HCT116 (cell line): ENCODE data around the gene STIM2. TPM values are rescaled to one million over a fixed set of nuclear protein-coding genes. Genes with fewer than 3 reads are reported as not detected.

Experiments
- ATAC-seq: fragments of 200-7000 bp; cut with Tn5 transposase; 2 replicates; pipeline ENCODE4 v1.9.1; 2020; ENCODE audit warnings: mild to moderate bottlenecking, moderate library complexity
- BruUV-seq: library from RNA; stranded (reverse); fragments of 400-500 nt; replicated peaks from 2 replicates; lab custom pipeline; 2021; lab: Mats Ljungman, UMichigan
- CTCF ChIA-PET: fragments of 300-600 bp; sonication (Branson Sonifier 250); formaldehyde crosslinking; loops from one replicate; lab custom pipeline; 2021; ENCODE audit warnings: antibody characterized with exemption; lab: Charles Lee
- POLR2A ChIA-PET: fragments of 300-600, 350-600 bp; sonication (Branson Sonifier 250); formaldehyde crosslinking; loops from one replicate; lab custom pipeline; 2021; ENCODE audit warnings: antibody characterized with exemption; lab: Charles Lee
- RAD21 ChIA-PET, 2 experiments: fragments of 300-600 bp; sonication (Branson Sonifier 250); formaldehyde crosslinking; loops; one replicate each; lab custom pipeline; 2023; ENCODE audit warnings: low total read pairs in 2 of 2; ENCODE audit not compliant: uncharacterized antibody in 2 of 2, unreplicated experiment in 2 of 2, low non-redundant PET in 1 of 2; lab: Charles Lee
- DNase-seq: peaks from one replicate; pipeline ENCODE4 v3.0.0-alpha.2; 2010; ENCODE audit warnings: low read depth, low spot score
- H2AFZ ChIP-seq: fragments of 200-600 bp; shearing (Covaris generic), sonication (generic); 2 replicates; pipeline ENCODE4 v1.6.1; 2017; ENCODE audit warnings: low read depth, mixed run types, mixed read lengths, antibody characterized with exemption, low read length; ENCODE audit not compliant: poor library complexity, severe bottlenecking
- H3K27ac ChIP-seq: 2 replicates; pipeline ENCODE4 v1.5.1; 2012; ENCODE audit warnings: low read depth, low read length
- H3K27me3 ChIP-seq: fragments of 200-600 bp; sonication (generic); 2 replicates; pipeline ENCODE4 v1.6.1; 2016; ENCODE audit warnings: mixed run types, low read length, mixed read lengths; ENCODE audit not compliant: insufficient read depth
- H3K36me3 ChIP-seq, 2 experiments: fragments of 200-500 bp in 1 of 2; fragments of 200-600 bp in 1 of 2; sonication (Bioruptor generic) in 1 of 2; sonication (generic) in 1 of 2; 2 replicates each; pipeline versions ENCODE4 v1.5.1 to v1.6.1; 2014 to 2016; ENCODE audit warnings: low read length in 2 of 2, inconsistent platforms in 1 of 2, mixed read lengths in 1 of 2, mixed run types in 1 of 2; ENCODE audit not compliant: insufficient read depth in 2 of 2, control insufficient read depth in 1 of 2
- H3K4me1 ChIP-seq, 2 experiments: fragments of 200-600 bp in 1 of 2; sonication (generic) in 1 of 2; 2 replicates each; pipeline versions ENCODE4 v1.5.1 to v1.6.1; 2012 to 2017; ENCODE audit warnings: low read length in 2 of 2, inconsistent platforms in 1 of 2, mild to moderate bottlenecking in 1 of 2, mixed read lengths in 1 of 2, mixed run types in 1 of 2, moderate library complexity in 1 of 2; ENCODE audit not compliant: insufficient read depth in 2 of 2, control insufficient read depth in 1 of 2
- H3K4me2 ChIP-seq: fragments of 200-600 bp; sonication (generic); 2 replicates; pipeline ENCODE4 v1.6.1; 2017; ENCODE audit warnings: mixed run types, low read length, mixed read lengths
- H3K4me3 ChIP-seq, 2 experiments: fragments of 200-600 bp in 1 of 2; sonication (generic) in 1 of 2; replicated peaks in 1 of 2; 2 replicates each; pipeline ENCODE4 v1.5.1; 2011 to 2016; ENCODE audit warnings: low read length in 2 of 2, control low read depth in 1 of 2, low read depth in 1 of 2, mild to moderate bottlenecking in 1 of 2, mixed read lengths in 1 of 2, mixed run types in 1 of 2
- H3K79me2 ChIP-seq: fragments of 200-600 bp; sonication (generic); 2 replicates; pipeline ENCODE4 v1.6.1; 2017; ENCODE audit warnings: mild to moderate bottlenecking, mixed run types, low read length, moderate library complexity, mixed read lengths; ENCODE audit not compliant: insufficient read depth
- H3K9ac ChIP-seq: fragments of 200-600 bp; sonication (generic); 2 replicates; pipeline ENCODE4 v1.6.1; 2016; ENCODE audit warnings: low read length, mixed read lengths
- H3K9me2 ChIP-seq: fragments of 200-600 bp; sonication (generic), shearing (Covaris generic); 2 replicates; pipeline ENCODE4 v1.6.1; 2017; ENCODE audit warnings: mixed run types, mild to moderate bottlenecking, moderate library complexity; ENCODE audit not compliant: insufficient read depth
- H3K9me3 ChIP-seq, 2 experiments: fragments of 200-500 bp in 1 of 2; fragments of 200-600 bp in 1 of 2; sonication (Bioruptor generic) in 1 of 2; sonication (generic) in 1 of 2; 2 replicates each; pipeline ENCODE4 v1.6.1; 2014 to 2017; ENCODE audit warnings: low read length in 2 of 2, mixed read lengths in 2 of 2, inconsistent platforms in 1 of 2, low read depth in 1 of 2, mild to moderate bottlenecking in 1 of 2, mixed run types in 1 of 2, moderate library complexity in 1 of 2; ENCODE audit not compliant: control insufficient read depth in 1 of 2, insufficient read depth in 1 of 2
- H4K20me1 ChIP-seq: fragments of 200-600 bp; sonication (generic), shearing (Covaris generic); 2 replicates; pipeline ENCODE4 v1.6.1; 2017; ENCODE audit warnings: mixed run types, mild to moderate bottlenecking, moderate library complexity; ENCODE audit not compliant: insufficient read depth
- EZH2 ChIP-seq: fragments of 200-600 bp; sonication (generic); IDR thresholded peaks from 2 replicates; pipeline ENCODE4 v1.6.1; 2017; ENCODE audit warnings: antibody characterized with exemption, mixed run types
- EZH2phosphoT487 ChIP-seq: fragments of 200-600 bp; IDR thresholded peaks from 2 replicates; pipeline ENCODE4 v1.6.1; 2018; ENCODE audit warnings: antibody characterized with exemption, borderline replicate concordance
- FOSL1 ChIP-seq: IDR thresholded peaks from 2 replicates; pipeline ENCODE4 v1.6.1; 2012; ENCODE audit warnings: low read depth
- POLR2AphosphoS5 ChIP-seq: IDR thresholded peaks from 2 replicates; pipeline ENCODE4 v1.6.1; 2011; ENCODE audit warnings: mild to moderate bottlenecking, low read depth, low read length, moderate library complexity
- RAD21 ChIP-seq: IDR thresholded peaks from 2 replicates; pipeline ENCODE4 v1.6.1; 2012; ENCODE audit warnings: low read depth, mild to moderate bottlenecking
- intact Hi-C: fragments of 100-400 bp; cut with micrococcal nuclease; formaldehyde crosslinking; loops from 2 replicates; pipeline ENCODE4 v1.10.0; 2022
- total RNA-seq: library from RNA; stranded (reverse); gene quantifications from one replicate; pipeline ENCODE4 v1.2.1, GENCODE V29; 2021; ENCODE audit not compliant: unreplicated experiment

Gene STIM2
- total RNA-seq, 1 experiment from 2014 or later, result 65.9 TPM

DNA sequence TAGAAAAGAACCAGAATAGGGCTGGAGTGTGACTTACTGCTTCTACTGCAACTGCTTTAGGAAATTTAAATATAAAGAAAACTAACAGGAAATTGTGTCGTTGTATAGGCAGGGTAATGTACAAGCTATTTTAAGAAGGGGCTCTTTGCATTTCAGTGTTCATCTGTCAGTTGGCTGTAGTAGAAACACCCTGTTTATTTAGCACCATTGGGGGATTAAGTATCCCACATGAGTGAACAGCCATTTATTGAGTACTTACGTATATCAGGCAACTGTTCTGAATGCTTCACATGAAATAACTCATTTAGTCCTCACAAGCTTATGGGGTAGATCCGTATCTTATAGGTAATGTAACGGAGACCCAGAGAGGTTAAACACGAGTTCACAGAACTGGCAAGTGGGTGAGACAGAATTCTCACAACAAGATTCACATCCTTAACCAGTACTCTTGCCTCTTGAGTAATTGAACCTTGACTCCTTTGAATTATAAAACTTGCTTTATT is 23.9 kb downstream of the STIM2 start:
- TF ChIP-seq EZH2, result no peak
- no peak for TF ChIP-seq EZH2phosphoT487
- no peak for TF ChIP-seq RAD21
- TF ChIP-seq FOSL1, result no peak
- H3K27me3 ChIP-seq, result no peaks in the 10 kb centered on the region
- no TSS peak for BruUV-seq
- no peaks in the 10 kb centered on the region for H3K36me3 ChIP-seq
- no peak for DNase-seq
- no peak overlapping the region for H3K9ac ChIP-seq
- no peaks in the 10 kb centered on the region for H3K9me2 ChIP-seq
- H3K9me3 ChIP-seq, result no peaks in the 10 kb centered on the region
- H3K4me1 ChIP-seq, result no peaks in the 10 kb centered on the region
- intact Hi-C loops, result no loop called here
- H3K4me2 ChIP-seq, result no peak overlapping the region
- no peak overlapping the region for H2AFZ ChIP-seq
- peaks cover 48% of the 10 kb centered on the region for H3K79me2 ChIP-seq
- RAD21 ChIA-PET, result no interaction called here
- H3K27ac ChIP-seq, result no peak overlapping the region
- POLR2A ChIA-PET, result no interaction called here
- ATAC-seq, result no peak
- H4K20me1 ChIP-seq, result no peaks in the 10 kb centered on the region
- H3K4me3 ChIP-seq, result no peak overlapping the region
- CTCF ChIA-PET, result no interaction called here

DNA sequence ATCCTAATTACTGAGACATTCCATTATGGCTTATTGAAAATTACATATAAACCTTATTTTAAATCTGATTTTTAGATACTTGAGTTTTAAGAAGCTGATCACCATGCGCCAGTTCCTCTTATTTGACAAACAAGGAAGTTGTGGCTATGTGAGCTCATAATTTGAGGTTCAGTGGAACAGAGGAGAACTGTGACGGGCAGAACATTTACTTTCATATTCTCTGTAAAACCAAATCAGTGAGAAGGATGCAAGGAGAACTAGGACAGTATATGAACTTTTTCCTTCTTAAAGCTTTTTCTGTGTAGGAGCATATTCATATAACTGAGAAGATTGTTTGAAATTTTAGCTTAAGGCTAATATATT is 25.3 kb downstream of the STIM2 start:
- ChIA-PET CTCF (no interaction called here), RAD21 (no interaction called here), POLR2A (interaction anchor here (1.3 kb wide), 1 partner anchor 25 kb away, joined by 3 read pairs; the partner anchor contains the start of gene STIM2)
- DNase-seq, result no peak
- peaks cover 36% of the 10 kb centered on the region for H3K79me2 ChIP-seq
- no peak overlapping the region for H2AFZ ChIP-seq
- no peak for ATAC-seq
- no peak overlapping the region for H3K9ac ChIP-seq
- no peaks in the 10 kb centered on the region for H3K27me3 ChIP-seq
- no peaks in the 10 kb centered on the region for H3K36me3 ChIP-seq
- no TSS peak for BruUV-seq
- intact Hi-C loops, result no loop called here
- no peak overlapping the region for H3K4me3 ChIP-seq
- no peak for TF ChIP-seq POLR2AphosphoS5
- no peak overlapping the region for H3K4me2 ChIP-seq
- no peaks in the 10 kb centered on the region for H3K4me1 ChIP-seq
- H3K9me3 ChIP-seq, result no peaks in the 10 kb centered on the region
- no peaks in the 10 kb centered on the region for H4K20me1 ChIP-seq
- H3K27ac ChIP-seq, result no peak overlapping the region
- H3K9me2 ChIP-seq, result no peaks in the 10 kb centered on the region
